Tibial artery (tissue), 4 donors: Measurements from ENCODE around the gene TESPA1.

Experiments
- DNase-seq, 2 donors: peaks; one replicate each; pipeline ENCODE4 v3.0.0-alpha.2; 2019
- H3K27ac ChIP-seq, 2 donors: fragments of 200-600 bp; sonication (generic) in 1 of 2; 1 replicate in 1 of 2; 2 replicates in 1 of 2; pipeline ENCODE4 v1.5.1; 2018 to 2019; ENCODE audit warnings: mild to moderate bottlenecking in 1 of 2
- H3K27me3 ChIP-seq, 2 donors: fragments of 200-600 bp; sonication (generic) in 1 of 2; one replicate each; pipeline versions ENCODE4 v1.5.1 to v1.6.0; 2016 to 2019
- H3K36me3 ChIP-seq, 3 donors: fragments of 200-600 bp; sonication (generic) in 2 of 3; one replicate each; pipeline ENCODE4 v1.5.1; 2016 to 2019; ENCODE audit warnings: mild to moderate bottlenecking in 2 of 3
- H3K4me1 ChIP-seq, 4 donors: fragments of 200-600 bp; sonication (generic) in 2 of 4; 1 replicate in 3 of 4; 2 replicates in 1 of 4; pipeline ENCODE4 v1.5.1; 2016 to 2019
- H3K4me3 ChIP-seq, 2 donors: fragments of 200-600 bp; sonication (generic) in 1 of 2; 1 replicate in 1 of 2; 2 replicates in 1 of 2; pipeline ENCODE4 v1.5.1; 2018 to 2019; ENCODE audit warnings: mild to moderate bottlenecking in 2 of 2
- H3K9me3 ChIP-seq, 3 donors: fragments of 200-600 bp; sonication (generic) in 1 of 3; one replicate each; pipeline ENCODE4 v1.5.1; 2016 to 2019
- intact Hi-C: fragments of 100-400 bp; cut with DNase I; formaldehyde crosslinking; loops from one replicate; pipeline ENCODE4 v1.15.0; 2023; ENCODE audit warnings: low total_unique reads
- TF ChIP-seq, protein P1 (sequence below), 2 experiments: fragments of 200-600 bp in 1 of 2; fragments of 450-650 bp in 1 of 2; IDR thresholded peaks; one replicate each; pipeline ENCODE4 v1.5.1; 2017 to 2019; ENCODE audit warnings: antibody characterized with exemption in 2 of 2, mild to moderate bottlenecking in 1 of 2, moderate library complexity in 1 of 2

Gene TESPA1

DNA sequence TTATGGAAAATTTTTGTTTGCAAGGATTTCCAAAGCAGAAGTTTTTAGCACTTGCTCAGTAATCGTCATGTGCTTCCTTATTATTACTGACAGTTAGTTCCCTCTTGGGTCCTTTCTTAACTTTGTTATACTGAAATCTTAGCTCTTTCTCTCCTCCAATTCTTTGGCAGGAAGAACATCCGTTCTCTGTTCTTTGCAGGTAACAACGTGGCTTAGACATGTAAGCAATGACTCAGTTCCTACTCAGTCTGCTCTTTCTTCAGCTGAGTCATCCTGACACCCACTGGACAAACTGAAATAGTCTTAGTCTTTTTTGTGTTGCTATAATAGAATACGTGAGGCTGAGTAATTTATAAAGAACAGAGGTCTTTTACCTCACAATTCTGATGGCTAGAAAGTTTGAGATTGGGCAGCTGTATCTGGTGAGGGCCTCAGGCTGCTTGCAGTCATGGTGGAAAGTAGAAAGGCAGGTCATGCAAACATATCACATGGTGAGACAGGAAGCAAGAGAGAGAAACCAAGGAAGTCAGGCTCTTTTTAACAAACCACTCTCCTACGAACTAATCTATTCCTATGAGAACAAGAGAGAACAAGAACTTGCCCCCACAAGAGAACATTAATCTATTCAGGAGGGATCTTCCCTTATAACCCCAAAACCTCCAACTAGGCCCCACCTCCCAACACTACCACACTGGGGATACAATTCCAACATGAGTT is 49.2 kb downstream of the TESPA1 start:
- DNase-seq: no peak
- H3K36me3 ChIP-seq: no peaks in the 10 kb centered on the region
- H3K4me1 ChIP-seq: no peaks in the 10 kb centered on the region
- peaks cover 0 to 4% (median 2%) of the 10 kb centered on the region in 3 donors for H3K9me3 ChIP-seq
- H3K27ac ChIP-seq: no peak overlapping the region
- intact Hi-C loops: no loop called here
- TF ChIP-seq, protein P1, sequence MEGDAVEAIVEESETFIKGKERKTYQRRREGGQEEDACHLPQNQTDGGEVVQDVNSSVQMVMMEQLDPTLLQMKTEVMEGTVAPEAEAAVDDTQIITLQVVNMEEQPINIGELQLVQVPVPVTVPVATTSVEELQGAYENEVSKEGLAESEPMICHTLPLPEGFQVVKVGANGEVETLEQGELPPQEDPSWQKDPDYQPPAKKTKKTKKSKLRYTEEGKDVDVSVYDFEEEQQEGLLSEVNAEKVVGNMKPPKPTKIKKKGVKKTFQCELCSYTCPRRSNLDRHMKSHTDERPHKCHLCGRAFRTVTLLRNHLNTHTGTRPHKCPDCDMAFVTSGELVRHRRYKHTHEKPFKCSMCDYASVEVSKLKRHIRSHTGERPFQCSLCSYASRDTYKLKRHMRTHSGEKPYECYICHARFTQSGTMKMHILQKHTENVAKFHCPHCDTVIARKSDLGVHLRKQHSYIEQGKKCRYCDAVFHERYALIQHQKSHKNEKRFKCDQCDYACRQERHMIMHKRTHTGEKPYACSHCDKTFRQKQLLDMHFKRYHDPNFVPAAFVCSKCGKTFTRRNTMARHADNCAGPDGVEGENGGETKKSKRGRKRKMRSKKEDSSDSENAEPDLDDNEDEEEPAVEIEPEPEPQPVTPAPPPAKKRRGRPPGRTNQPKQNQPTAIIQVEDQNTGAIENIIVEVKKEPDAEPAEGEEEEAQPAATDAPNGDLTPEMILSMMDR (IDR thresholded peaks at IDR 0.05): no peak
- no peak overlapping the region for H3K4me3 ChIP-seq
- no peaks in the 10 kb centered on the region for H3K27me3 ChIP-seq

DNA sequence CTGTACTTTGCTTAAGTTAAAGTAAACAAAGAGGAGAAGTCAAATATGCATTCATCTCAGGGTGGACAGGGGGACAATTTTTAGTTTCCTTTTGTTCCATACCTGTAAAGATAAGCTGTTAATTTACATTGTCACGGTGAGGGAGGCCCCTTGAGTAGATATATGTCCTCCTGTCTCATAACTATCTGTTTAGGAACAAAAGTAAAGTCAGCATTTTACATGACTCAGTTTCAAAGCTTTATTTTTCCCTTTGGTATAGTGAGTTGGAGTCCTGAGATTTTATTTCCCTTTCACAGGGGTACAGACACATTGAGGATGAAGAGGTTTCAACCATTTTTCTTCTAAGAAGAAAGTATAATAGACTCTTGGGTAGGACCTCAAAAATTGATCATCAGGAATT is 50.1 kb downstream of the TESPA1 start:
- no peaks in the 10 kb centered on the region for H3K36me3 ChIP-seq
- intact Hi-C loops: no loop called here
- TF ChIP-seq, protein P1 (IDR thresholded peaks at IDR 0.05): no peak
- peaks cover 0 to 14% (median 10%) of the 10 kb centered on the region in 3 donors for H3K9me3 ChIP-seq
- H3K27me3 ChIP-seq: no peaks in the 10 kb centered on the region
- DNase-seq: no peak
- H3K27ac ChIP-seq: no peak overlapping the region
- no peak overlapping the region for H3K4me3 ChIP-seq
- no peaks in the 10 kb centered on the region for H3K4me1 ChIP-seq

DNA sequence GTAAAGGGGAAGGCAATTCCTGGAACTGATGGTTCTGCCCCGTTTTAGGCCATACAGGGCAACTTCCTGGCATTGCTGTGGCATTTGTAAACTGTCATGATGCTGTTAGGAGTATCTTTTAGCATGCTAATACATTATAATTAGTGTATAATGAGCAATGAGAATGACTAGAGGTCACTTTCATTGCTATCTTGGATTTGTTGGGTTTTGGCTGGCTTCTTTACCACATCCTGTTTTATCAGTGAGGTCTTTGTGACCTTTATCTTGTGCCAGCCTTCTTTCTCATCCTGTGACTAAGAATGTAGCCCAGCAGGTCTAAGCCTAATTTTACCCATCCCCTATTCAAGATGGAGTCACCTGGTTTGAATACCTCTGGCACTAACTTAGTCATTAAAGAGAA is 51.2 kb downstream of the TESPA1 start:
- Histone ChIP-seq H3K4me3 (no peak overlapping the region), H3K36me3 (no peaks in the 10 kb centered on the region), H3K9me3 (peaks cover 0 to 16% (median 10%) of the 10 kb centered on the region in 3 donors), H3K4me1 (no peaks in the 10 kb centered on the region), H3K27me3 (no peaks in the 10 kb centered on the region), H3K27ac (no peak overlapping the region)
- TF ChIP-seq, protein P1 (IDR thresholded peaks at IDR 0.05): no peak
- intact Hi-C loops: no loop called here
- no peak for DNase-seq

DNA sequence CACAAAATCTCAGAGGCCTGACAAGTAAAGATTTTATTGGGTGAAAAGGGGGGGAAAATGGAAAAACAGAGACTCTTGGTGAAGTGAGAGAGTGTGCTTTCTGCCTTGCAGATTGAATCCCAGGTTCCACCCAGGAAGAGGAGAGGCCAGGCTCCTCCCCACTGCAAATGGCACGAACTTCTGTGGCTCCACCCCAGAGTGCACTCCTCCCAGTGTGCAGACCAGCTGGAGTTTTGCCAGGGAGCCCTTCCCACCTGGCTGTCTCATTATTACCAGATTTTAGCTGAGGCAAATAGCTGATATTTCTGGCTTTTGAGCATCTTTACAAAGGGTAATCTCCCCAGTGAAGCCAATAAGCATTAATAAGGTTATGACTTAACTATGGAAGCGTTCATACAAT is 51.9 kb downstream of the TESPA1 start:
- H3K4me1 ChIP-seq: no peaks in the 10 kb centered on the region
- H3K9me3 ChIP-seq: peaks cover 0 to 16% (median 10%) of the 10 kb centered on the region in 3 donors
- no peaks in the 10 kb centered on the region for H3K27me3 ChIP-seq
- H3K27ac ChIP-seq: no peak overlapping the region
- no peak overlapping the region for H3K4me3 ChIP-seq
- intact Hi-C loops: no loop called here
- H3K36me3 ChIP-seq: no peaks in the 10 kb centered on the region
- TF ChIP-seq, protein P1 (IDR thresholded peaks at IDR 0.05): no peak
- DNase-seq: no peak

- Histone ChIP-seq H3K4me3 (no peak overlapping the region), H3K27me3 (no peaks in the 10 kb centered on the region), H3K9me3 (peaks cover 0 to 16% (median 10%) of the 10 kb centered on the region in 3 donors), H3K4me1 (no peaks in the 10 kb centered on the region), H3K27ac (no peak overlapping the region), H3K36me3 (no peaks in the 10 kb centered on the region)
- intact Hi-C loops: no loop called here
- no peak for DNase-seq
- TF ChIP-seq, protein P1 (IDR thresholded peaks at IDR 0.05): no peak
Observed at GRCh38 chr12:54932038-54932437, 52.5 kb downstream of the TESPA1 start.
